Right lung (tissue), 5 donors: Measurements from ENCODE around the gene RAPGEF4. TPM values are rescaled to one million over a fixed set of nuclear protein-coding genes. Genes with fewer than 3 reads are reported as not detected.
A peak's percentile ranks its signal among the peaks of the same experiment; 100 is the strongest.

Experiments
- DNase-seq, 2 donors: peaks; one replicate each; pipeline ENCODE4 v3.0.0-alpha.2; 2013
- polyA plus RNA-seq, 5 donors: library from polyadenylated mRNA; unstranded; fragments of 120-200 nt; gene quantifications; one replicate each; pipeline versions ENCODE4 v1.2.1 to v1.2.3, GENCODE V29; 2013; ENCODE audit warnings: inconsistent platforms in 1 of 5, low replicate concordance in 1 of 5; ENCODE audit not compliant: insufficient read length in 5 of 5, insufficient read depth in 1 of 5

RAPGEF4 gene
- polyA plus RNA-seq, 5 donors: 8.4 to 17.8 (median 12.6) TPM

- no peak for DNase-seq
Observed at GRCh38 chr2:172937884-172938712, 202.5 kb downstream of the RAPGEF4 start.

DNA sequence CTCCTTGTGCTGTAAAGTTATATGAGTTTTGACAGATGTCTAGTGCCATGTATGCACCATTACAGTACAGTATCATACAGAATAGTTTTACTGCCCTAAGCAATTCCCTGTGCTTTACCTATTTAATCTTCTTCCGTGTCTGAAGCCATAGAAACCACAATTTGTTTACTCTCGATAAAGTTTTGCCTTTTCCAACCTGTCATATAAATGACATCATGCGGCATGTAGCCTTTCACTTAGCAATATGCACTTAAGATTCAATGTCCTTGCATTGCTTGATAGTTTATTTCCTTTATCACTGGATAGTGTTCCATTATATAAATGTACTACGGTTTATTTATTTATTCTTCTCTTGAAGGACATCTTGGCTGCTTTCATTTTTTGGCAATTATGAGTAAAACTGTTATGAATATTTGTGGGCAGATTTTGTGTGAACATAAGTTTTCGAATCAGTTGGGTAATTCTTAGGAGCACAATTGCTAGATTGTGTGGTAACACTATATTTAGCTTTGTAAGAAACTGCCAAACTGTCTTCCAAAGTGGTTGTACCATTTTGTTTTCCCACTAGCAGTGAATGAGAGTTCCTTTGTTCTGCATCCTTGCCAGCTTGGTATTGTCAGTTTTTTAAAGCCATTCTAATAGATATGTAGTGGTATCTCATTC, 203.2 kb downstream of the RAPGEF4 start:
- no peak for DNase-seq

DNA sequence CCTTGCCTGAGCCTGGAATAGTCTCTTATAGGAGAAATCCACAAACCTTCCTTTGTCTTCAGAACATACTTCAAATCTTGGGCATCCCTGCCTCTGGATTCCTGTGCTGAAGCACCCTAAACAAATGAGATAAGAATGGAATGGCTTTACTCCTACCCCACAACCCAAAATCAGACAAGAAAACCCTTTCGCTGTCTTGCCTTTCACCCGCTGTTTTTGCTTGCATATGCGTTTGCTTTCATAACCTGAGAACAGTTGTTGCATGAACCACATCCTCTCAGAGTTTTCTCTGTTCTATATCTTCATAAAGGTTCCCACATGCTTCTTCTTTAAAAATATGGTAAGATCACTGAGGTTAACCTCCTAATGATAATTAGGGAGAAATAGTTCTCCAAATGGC, 207.9 kb downstream of the RAPGEF4 start:
- no peak for DNase-seq

DNA sequence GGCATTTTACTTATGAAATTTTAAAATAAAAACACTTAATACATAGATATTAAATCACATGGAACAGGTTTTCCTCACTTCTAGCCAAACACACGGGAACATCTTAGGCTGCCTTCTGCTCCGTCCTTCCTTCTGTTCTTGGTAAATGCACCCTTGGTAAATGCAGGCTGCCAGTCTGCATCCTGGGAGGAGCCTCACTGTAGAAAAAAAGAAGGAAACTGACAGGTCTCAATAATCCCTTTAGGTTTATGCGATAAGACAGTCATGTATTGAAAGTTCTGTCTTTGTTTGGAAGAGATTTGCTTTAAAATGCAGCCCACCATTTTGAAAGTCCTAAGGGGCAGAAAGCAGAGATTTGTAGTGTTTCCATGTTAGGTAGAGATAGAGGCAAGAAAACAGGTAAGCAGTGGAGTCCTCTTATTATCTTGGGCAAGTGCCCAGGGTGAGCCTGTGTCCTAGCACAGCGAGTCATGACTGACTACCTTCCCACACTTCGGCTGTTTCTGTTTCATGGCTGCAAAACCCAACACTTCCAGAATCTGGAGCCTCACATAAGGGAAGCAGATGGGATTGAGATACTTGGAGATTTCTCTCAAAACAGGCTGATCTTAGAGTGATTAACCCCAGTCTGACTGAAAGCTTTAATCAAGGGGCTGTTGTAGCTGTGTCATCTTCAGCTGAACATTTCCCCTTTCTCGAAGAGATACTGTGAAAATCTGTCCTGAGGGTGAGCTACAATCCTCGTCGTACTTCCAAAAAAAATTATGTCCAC, 208.6 kb downstream of the RAPGEF4 start:
- no peak for DNase-seq

- no peak for DNase-seq
Observed at GRCh38 chr2:172944794-172945509, 209.3 kb downstream of the RAPGEF4 start.

- no peak for DNase-seq
Observed at GRCh38 chr2:172945510-172945850, 209.8 kb downstream of the RAPGEF4 start.

GRCh38 chr2:172947461-172948153, 212.0 kb downstream of the RAPGEF4 start:
- no peak for DNase-seq

DNA sequence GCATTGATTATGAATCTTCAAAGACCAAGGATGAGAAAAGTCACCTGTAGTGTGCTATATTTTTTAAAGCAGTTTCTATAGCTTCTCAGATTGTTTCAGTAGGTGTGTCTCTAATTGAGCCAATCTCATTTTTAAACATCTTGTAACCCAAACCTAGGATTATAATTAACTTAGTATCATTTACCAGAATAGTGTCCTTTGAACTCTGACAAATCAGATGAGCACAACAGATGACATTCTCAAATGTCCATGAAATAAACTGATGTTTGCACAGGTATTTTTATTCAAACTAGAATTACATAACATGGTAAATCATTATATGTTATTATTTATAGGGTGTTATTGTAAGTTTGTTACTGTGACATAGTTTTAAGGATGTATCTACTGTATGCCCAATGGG, 213.9 kb downstream of the RAPGEF4 start:
- no peak for DNase-seq

GRCh38 chr2:172950565-172950964, 214.9 kb downstream of the RAPGEF4 start:
- DNase-seq: no peak

DNA sequence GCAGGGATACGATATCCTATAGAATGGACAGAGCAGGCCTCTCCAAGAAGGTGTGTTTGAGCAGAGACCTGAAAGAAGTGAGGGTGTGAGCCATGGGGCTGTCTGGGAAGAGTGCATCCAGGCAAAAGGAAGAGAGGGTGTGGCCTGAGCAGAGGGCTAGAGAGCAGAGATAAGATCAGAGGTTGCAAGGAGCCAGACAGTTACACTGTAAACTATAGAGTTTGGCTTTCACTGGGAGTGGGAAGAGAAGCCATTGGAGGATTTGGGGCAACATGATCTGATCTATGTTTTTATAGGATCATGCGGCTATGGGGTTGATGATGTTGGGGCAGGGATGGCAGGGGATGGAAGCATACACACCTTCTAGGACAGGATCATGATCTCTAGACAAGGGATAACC, 215.9 kb downstream of the RAPGEF4 start:
- no peak for DNase-seq

DNA sequence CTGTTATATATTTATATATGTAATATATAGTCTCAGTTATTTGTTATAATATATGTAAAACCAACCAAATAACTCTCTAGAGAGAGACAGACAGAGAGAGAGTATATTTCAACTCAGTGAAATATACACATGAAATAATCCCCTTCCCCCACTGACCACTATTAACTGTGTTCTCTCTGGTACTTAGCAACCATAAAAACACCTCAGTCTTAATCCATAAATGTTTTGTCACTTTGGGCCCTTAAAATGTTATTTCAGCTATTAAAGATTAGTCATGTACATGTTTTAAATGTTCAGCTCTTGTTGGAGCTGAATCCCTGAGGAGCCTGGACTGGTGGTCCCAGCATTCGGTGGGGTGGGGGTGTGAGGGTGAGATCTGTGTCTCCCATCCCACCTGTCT, 217.8 kb downstream of the RAPGEF4 start:
- DNase-seq: no peak

DNA sequence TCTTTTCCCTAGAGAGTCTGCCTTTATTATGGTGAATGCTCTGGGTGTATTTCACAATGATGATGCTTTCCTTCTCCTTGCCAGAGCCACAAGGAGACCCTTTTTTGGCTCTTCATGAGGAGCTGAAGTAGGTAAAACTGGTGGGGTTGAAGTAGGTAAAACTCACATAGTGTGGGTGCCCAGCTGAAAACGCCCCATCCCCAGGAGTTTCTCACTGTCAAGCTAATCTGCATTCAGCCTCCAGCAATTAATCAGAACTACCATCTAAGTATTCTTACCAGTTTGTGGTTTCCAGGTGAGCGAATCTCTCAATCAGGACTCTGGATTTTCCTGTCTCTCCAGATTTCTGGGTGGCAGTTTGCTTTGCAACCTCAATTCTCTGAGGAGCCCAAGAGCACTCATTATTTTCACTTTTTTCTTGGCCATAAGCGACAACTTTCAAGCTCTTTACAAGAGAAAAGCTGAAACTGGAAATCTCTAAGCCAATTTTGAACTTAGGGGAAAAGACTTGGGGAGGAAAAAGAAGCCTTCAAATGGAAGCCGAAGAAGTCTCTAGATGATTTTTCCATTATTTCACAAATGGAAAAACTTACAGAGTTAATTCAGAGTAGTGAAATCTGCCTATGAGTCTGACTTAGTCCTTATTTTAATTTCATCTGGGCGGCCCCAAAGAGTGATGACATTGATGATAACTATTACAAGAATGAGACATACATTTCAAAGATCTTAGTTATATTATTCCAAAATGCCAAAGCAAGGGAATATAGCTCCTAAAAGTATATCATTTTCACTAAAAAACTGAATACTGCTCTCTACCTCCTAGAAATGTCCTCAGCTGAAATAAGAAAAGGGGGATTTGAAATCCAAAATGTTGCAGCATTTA, 218.6 kb downstream of the RAPGEF4 start:
- peak in 1 of 2 donors; percentile 21 for DNase-seq

GRCh38 chr2:172955587-172955986, 219.9 kb downstream of the RAPGEF4 start:
- no peak for DNase-seq

DNA sequence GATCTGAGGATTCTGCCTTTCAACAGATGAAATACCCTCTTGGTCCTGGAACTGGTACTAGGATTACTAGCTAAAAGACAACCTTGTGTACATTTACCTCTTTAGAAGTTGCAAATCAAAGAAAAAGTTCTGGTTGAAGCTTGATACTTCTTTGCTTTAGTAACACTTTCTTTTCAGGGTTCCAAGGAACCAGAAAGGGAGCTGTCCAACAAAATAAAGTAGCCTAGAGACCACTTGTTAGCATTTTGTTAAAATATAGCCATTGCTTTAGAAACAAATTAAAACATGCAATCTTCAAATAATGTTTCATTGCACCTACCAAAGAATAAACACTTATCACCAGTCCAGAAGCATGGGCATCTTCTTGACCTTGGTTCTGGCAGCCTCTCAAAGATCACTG, 222.1 kb downstream of the RAPGEF4 start:
- no peak for DNase-seq

DNA sequence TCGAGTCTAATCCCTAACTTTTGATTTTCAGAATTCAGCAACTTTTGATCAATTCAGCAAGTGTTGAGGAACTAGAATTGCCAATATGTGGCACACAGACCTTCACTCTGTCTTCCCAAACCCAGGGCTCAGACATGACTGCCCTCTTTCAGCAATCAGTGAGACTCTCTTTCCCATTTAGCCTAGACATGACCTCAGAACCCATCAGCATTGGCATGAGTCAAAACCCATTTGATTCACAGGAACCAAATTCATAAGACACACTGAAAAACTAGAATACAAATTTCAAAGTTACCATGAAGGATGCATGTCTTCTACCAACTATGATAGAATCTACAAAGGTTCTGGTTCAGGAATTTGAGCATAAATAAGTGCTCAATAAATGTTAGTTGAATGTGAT, 226.4 kb downstream of the RAPGEF4 start:
- no peak for DNase-seq

GRCh38 chr2:172962824-172963223, 227.2 kb downstream of the RAPGEF4 start:
- no peak for DNase-seq

GRCh38 chr2:172964511-172965139, 229.0 kb downstream of the RAPGEF4 start:
- DNase-seq: no peak

GRCh38 chr2:172965433-172966212, 230.0 kb downstream of the RAPGEF4 start:
- no peak for DNase-seq
